ENCODE measurements around the gene TRPV3.

Gene TRPV3

DNA sequence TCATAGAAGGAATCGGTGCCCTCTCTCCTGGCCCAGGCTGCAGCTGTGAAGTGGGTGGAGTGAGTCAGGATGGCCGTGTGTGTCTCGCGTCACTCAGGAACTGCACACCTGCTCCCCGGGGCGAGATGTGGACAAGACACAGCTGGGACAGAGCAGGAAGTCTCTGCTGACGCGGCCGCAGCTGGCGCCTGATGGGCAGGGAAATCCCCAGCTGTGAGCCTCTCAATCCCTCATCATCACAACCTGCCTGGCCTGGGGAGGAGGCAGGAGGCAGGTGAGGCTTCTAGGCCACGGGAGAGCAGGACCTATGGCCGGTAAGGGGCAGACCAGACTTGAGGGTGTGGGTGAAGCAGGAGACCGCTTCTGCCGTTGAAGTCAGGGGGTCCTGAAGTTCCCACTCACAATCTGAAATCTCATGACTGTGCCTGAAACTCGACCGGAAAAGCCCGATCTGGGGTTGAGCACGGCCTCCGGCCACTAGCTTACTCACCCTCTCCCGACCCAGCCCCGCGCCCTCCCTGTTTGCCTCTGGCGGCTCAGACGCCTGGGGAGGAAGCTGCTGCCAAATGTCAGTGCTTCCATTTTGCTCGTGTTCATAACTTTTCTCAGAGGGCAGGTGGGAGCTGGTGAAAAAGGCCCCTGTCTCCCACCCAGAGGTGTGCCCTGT is 1.1 kb upstream of the TRPV3 start:
- Histone ChIP-seq H3K27ac (ENCODE audit: low read depth, low read length, poor library complexity, severe bottlenecking) (peak overlapping the region; percentile 81), H3K4me3 (ENCODE audit: low read depth, low read length, poor library complexity, severe bottlenecking) (peak overlapping the region; percentile 7), H3K79me2 (ENCODE audit: insufficient read depth, low read length) (no peaks in the 10 kb centered on the region), H3K4me1 (ENCODE audit: insufficient read depth, low read length, severe bottlenecking) (peaks cover 31% of the 10 kb centered on the region), H3F3A (ENCODE audit: insufficient read depth, low read length) (no peaks in the 10 kb centered on the region), H3K9ac (ENCODE audit: low read length) (peak overlapping the region; percentile 6; the same call in 1 of the 2 replicates), H3K4me2 (ENCODE audit: low read length) (peak overlapping the region; percentile 43; the same call in 1 of the 2 replicates), H2AFZ (ENCODE audit: low read length) (no peak overlapping the region), H3K9me3 (ENCODE audit: low read length) (no peaks in the 10 kb centered on the region), H3K9me2 (ENCODE audit: low read depth, low read length) (no peaks in the 10 kb centered on the region), H4K20me1 (ENCODE audit: insufficient read depth, low read length) (no peaks in the 10 kb centered on the region), H3K27me3 (ENCODE audit: insufficient read depth, low read length) (peaks cover 10% of the 10 kb centered on the region; the same call in 1 of the 2 replicates), H3K36me3 (ENCODE audit: insufficient read depth, low read length) (no peaks in the 10 kb centered on the region)
- no peak for TF ChIP-seq EZH2 (IDR thresholded peaks at IDR 0.05; ENCODE audit: borderline replicate concordance, low read length)
- TF ChIP-seq, protein P1, sequence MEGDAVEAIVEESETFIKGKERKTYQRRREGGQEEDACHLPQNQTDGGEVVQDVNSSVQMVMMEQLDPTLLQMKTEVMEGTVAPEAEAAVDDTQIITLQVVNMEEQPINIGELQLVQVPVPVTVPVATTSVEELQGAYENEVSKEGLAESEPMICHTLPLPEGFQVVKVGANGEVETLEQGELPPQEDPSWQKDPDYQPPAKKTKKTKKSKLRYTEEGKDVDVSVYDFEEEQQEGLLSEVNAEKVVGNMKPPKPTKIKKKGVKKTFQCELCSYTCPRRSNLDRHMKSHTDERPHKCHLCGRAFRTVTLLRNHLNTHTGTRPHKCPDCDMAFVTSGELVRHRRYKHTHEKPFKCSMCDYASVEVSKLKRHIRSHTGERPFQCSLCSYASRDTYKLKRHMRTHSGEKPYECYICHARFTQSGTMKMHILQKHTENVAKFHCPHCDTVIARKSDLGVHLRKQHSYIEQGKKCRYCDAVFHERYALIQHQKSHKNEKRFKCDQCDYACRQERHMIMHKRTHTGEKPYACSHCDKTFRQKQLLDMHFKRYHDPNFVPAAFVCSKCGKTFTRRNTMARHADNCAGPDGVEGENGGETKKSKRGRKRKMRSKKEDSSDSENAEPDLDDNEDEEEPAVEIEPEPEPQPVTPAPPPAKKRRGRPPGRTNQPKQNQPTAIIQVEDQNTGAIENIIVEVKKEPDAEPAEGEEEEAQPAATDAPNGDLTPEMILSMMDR (IDR thresholded peaks at IDR 0.05; ENCODE audit: low read length), result no peak

DNA sequence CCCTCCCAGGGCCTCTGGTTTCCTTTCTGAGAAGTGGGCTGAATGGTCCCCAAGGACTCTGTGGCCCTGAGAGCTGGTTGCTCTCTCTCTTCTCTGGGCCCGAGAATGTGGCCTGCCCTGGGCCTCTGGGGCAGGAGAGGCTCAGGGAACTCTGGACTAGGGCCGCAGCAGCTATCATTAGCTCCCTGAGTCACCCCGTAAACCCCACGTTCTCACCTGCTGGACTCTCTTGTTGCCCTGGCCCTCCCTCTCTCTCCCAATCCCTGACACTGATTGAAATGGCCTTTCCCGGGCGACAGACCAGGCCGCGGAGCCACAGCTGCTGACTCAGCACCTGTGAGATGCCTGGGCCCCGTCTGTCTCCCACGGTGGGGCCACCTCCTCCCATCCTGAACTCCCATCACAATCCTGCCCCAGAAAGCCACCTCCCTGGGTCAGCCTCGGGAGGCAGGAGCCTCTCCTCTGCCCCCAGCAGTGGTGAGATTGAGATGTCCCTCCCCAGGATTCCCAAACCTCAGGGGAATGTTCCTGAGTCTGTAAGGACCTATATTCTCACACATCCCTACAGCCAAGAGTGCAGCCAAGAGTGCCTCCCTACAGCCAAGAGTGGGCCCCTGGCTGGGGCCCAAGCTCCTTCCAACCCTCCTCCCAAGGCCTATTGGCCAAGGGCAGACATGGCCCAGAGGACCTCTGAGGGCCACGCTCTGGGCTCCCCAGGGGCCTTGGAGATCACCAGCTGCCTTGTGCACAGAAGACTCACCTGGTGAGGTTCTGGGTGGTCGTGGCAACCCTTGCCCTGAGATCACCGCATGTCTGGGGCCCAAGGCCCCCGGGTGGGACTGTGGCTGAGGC is 470 bp downstream of the TRPV3 start:
- H3K4me2 ChIP-seq (ENCODE audit: low read length), result peak overlapping the region; percentile 40; the same call in 1 of the 2 replicates
- TF ChIP-seq, protein P1 (IDR thresholded peaks at IDR 0.05; ENCODE audit: low read length), result no peak
- TF ChIP-seq EZH2 (IDR thresholded peaks at IDR 0.05; ENCODE audit: borderline replicate concordance, low read length), result no peak

DNA sequence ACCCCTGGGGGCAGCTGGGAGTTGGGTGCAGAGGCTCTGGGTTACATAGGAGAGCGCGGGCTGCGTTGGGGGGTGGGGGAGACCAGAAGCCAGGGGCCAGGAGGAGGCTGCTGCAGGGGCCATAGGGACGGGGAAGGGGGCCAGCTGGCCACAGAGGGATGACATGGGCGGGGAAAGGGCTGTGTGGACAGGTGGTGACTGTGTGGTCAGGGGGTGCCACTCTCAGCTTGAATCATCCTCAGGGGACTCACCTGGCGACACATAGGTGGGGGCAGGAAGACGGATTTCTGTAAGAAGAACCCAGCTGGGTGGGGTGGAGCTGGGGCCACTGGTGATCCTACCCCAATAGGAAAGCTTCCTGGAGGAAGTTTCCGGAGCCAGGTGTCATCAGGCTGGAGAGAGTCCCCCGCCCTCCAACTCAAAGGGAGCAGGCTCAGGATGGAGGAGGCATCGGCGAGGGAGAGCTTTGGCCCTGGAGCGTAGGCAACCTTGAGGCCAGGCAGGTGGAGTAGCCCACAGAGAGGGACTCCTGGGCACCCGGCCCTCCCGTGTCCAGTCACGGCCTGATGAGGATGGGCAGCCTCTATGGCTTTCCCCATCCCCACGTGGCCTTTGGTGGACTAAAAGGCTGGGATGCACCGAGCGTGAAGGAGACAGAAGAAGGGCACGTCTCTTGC is 1.2 kb downstream of the TRPV3 start:
- H3K9me2 ChIP-seq (ENCODE audit: low read depth, low read length), result no peaks in the 10 kb centered on the region
- TF ChIP-seq, protein P1 (IDR thresholded peaks at IDR 0.05; ENCODE audit: low read length), result no peak
- no peak for TF ChIP-seq EZH2 (IDR thresholded peaks at IDR 0.05; ENCODE audit: borderline replicate concordance, low read length)
- peaks cover 10% of the 10 kb centered on the region; the same call in 1 of the 2 replicates for H3K27me3 ChIP-seq (ENCODE audit: insufficient read depth, low read length)
- peaks cover 31% of the 10 kb centered on the region for H3K4me1 ChIP-seq (ENCODE audit: insufficient read depth, low read length, severe bottlenecking)
- H3K36me3 ChIP-seq (ENCODE audit: insufficient read depth, low read length), result no peaks in the 10 kb centered on the region
- H3K27ac ChIP-seq (ENCODE audit: low read depth, low read length, poor library complexity, severe bottlenecking), result no peak overlapping the region
- no peaks in the 10 kb centered on the region for H3K79me2 ChIP-seq (ENCODE audit: insufficient read depth, low read length)
- no peak overlapping the region; the same call in 1 of the 2 replicates for H3K9ac ChIP-seq (ENCODE audit: low read length)
- H3K4me3 ChIP-seq (ENCODE audit: low read depth, low read length, poor library complexity, severe bottlenecking), result peak overlapping the region; percentile 7
- no peaks in the 10 kb centered on the region for H4K20me1 ChIP-seq (ENCODE audit: insufficient read depth, low read length)
- no peak overlapping the region for H2AFZ ChIP-seq (ENCODE audit: low read length)
- peak overlapping the region; percentile 40; the same call in 1 of the 2 replicates for H3K4me2 ChIP-seq (ENCODE audit: low read length)
- H3K9me3 ChIP-seq (ENCODE audit: low read length), result no peaks in the 10 kb centered on the region
- H3F3A ChIP-seq (ENCODE audit: insufficient read depth, low read length), result no peaks in the 10 kb centered on the region

More for the DNA sequence above, 470 bp downstream of the TRPV3 start:
- Histone ChIP-seq H3K9me3 (ENCODE audit: low read length) (no peaks in the 10 kb centered on the region), H2AFZ (ENCODE audit: low read length) (no peak overlapping the region), H3K79me2 (ENCODE audit: insufficient read depth, low read length) (no peaks in the 10 kb centered on the region), H3K36me3 (ENCODE audit: insufficient read depth, low read length) (no peaks in the 10 kb centered on the region), H4K20me1 (ENCODE audit: insufficient read depth, low read length) (no peaks in the 10 kb centered on the region), H3K4me1 (ENCODE audit: insufficient read depth, low read length, severe bottlenecking) (peaks cover 31% of the 10 kb centered on the region), H3K27ac (ENCODE audit: low read depth, low read length, poor library complexity, severe bottlenecking) (no peak overlapping the region), H3F3A (ENCODE audit: insufficient read depth, low read length) (no peaks in the 10 kb centered on the region), H3K9ac (ENCODE audit: low read length) (no peak overlapping the region; the same call in 1 of the 2 replicates), H3K27me3 (ENCODE audit: insufficient read depth, low read length) (peaks cover 10% of the 10 kb centered on the region; the same call in 1 of the 2 replicates), H3K4me3 (ENCODE audit: low read depth, low read length, poor library complexity, severe bottlenecking) (peak overlapping the region; percentile 7), H3K9me2 (ENCODE audit: low read depth, low read length) (no peaks in the 10 kb centered on the region)
